H1 (cell line): ENCODE measurements around the gene NRDE2. TPM values are rescaled to one million over a fixed set of nuclear protein-coding genes. Genes with fewer than 3 reads are reported as not detected.
A peak's percentile ranks its signal among the peaks of the same experiment; 100 is the strongest.

Experiments used
- CTCF ChIA-PET: fragments of 300-600 bp; sonication (Branson Sonifier 250); formaldehyde crosslinking; loops from one replicate; lab custom pipeline; 2021; ENCODE audit not compliant: partially characterized antibody; lab: Charles Lee
- POLR2A ChIA-PET: fragments of 300-600 bp; sonication (Branson Sonifier 250); formaldehyde crosslinking; loops from one replicate; lab custom pipeline; 2021; ENCODE audit warnings: inconsistent platforms; ENCODE audit not compliant: partially characterized antibody; lab: Charles Lee
- DNase-seq, 2 experiments: peaks; one replicate each; pipeline versions ENCODE4 v3.0.0 to v3.0.0-alpha.2; 2010 to 2022; ENCODE audit warnings: low spot score in 2 of 2, low read depth in 1 of 2, mixed read lengths in 1 of 2
- FAIRE-seq: peaks from 2 replicates; lab custom pipeline; 2011; peaks lifted over from hg19 to GRCh38; lab: Jason Lieb, UNC
- H2AFZ ChIP-seq: 2 replicates; pipeline ENCODE4 v1.8.1; 2012; ENCODE audit warnings: low read length, inconsistent platforms
- H2AK5ac ChIP-seq: 2 replicates; pipeline ENCODE4 v1.6.1; 2013; ENCODE audit warnings: low read depth, low read length
- H2BK120ac ChIP-seq: replicated peaks from 2 replicates; pipeline ENCODE3; 2013; ENCODE audit warnings: low read depth, low read length, inconsistent platforms
- H2BK12ac ChIP-seq: 2 replicates; pipeline ENCODE4 v1.6.1; 2013; ENCODE audit warnings: low read depth, low read length
- H2BK15ac ChIP-seq: 2 replicates; pipeline ENCODE4 v1.6.1; 2013; ENCODE audit warnings: low read length
- H2BK20ac ChIP-seq: 2 replicates; pipeline ENCODE4 v1.6.1; 2013; ENCODE audit warnings: low read length
- H2BK5ac ChIP-seq: 2 replicates; pipeline ENCODE4 v1.6.1; 2013; ENCODE audit warnings: low read depth, low read length
- H3K14ac ChIP-seq: 2 replicates; pipeline ENCODE4 v1.6.1; 2013; ENCODE audit warnings: inconsistent platforms; ENCODE audit not compliant: insufficient read length
- H3K18ac ChIP-seq: 2 replicates; pipeline ENCODE4 v1.6.1; 2013; ENCODE audit warnings: low read length; ENCODE audit errors: extremely low read depth
- H3K23ac ChIP-seq: 2 replicates; pipeline ENCODE4 v1.6.1; 2013; ENCODE audit warnings: inconsistent platforms; ENCODE audit not compliant: insufficient read length
- H3K23me2 ChIP-seq: 2 replicates; pipeline ENCODE4 v1.6.1; 2013; ENCODE audit warnings: low read depth, low read length
- H3K27ac ChIP-seq: 2 replicates; pipeline ENCODE4 v1.6.1; 2011; ENCODE audit warnings: low read depth, low read length, inconsistent platforms
- H3K27me3 ChIP-seq, 4 experiments: replicated peaks in 1 of 4; 1 replicate in 1 of 4; 2 replicates in 3 of 4; pipeline versions ENCODE4 v1.6.1 to v1.8.1; 2011 to 2013; ENCODE audit warnings: low read length in 3 of 4, mild to moderate bottlenecking in 3 of 4, inconsistent platforms in 2 of 4, mixed read lengths in 2 of 4, moderate library complexity in 1 of 4; ENCODE audit not compliant: control insufficient read depth in 3 of 4, insufficient read depth in 3 of 4; ENCODE audit errors: extremely low read depth in 1 of 4
- H3K36me3 ChIP-seq, 4 experiments: 2 replicates each; pipeline versions ENCODE4 v1.6.1 to v1.8.1; 2011 to 2013; ENCODE audit warnings: mild to moderate bottlenecking in 4 of 4, low read length in 3 of 4, moderate library complexity in 2 of 4, control low read depth in 1 of 4, inconsistent platforms in 1 of 4; ENCODE audit not compliant: insufficient read depth in 4 of 4, control insufficient read depth in 2 of 4
- H3K4ac ChIP-seq: replicated peaks from 2 replicates; pipeline ENCODE3; 2013; ENCODE audit warnings: low read length, low read depth, mixed read lengths, inconsistent platforms; ENCODE audit not compliant: insufficient read length
- H3K4me1 ChIP-seq, 4 experiments: replicated peaks in 1 of 4; 1 replicate in 1 of 4; 2 replicates in 3 of 4; pipeline versions ENCODE4 v1.6.1 to v1.8.1; 2011 to 2013; ENCODE audit warnings: low read length in 3 of 4, inconsistent platforms in 2 of 4, mixed read lengths in 1 of 4; ENCODE audit not compliant: insufficient read depth in 4 of 4, control insufficient read depth in 3 of 4
- H3K4me2 ChIP-seq, 2 experiments: 2 replicates each; pipeline versions ENCODE4 v1.6.1 to v1.8.1; 2011 to 2013; ENCODE audit warnings: low read depth in 2 of 2, low read length in 2 of 2, control low read depth in 1 of 2, inconsistent platforms in 1 of 2, mild to moderate bottlenecking in 1 of 2; ENCODE audit not compliant: insufficient read depth in 1 of 2
- H3K4me3 ChIP-seq, 4 experiments: fragments of 200-600, 300-600 bp in 1 of 4; sonication (generic), shearing (Covaris generic), sonication (Bioruptor Twin) in 1 of 4; 2 replicates each; pipeline versions ENCODE4 v1.5.1 to v1.8.1; 2011 to 2016; ENCODE audit warnings: low read length in 4 of 4, low read depth in 3 of 4, control low read depth in 2 of 4, inconsistent platforms in 2 of 4, mild to moderate bottlenecking in 2 of 4, mixed read lengths in 1 of 4, moderate library complexity in 1 of 4; ENCODE audit not compliant: insufficient read depth in 2 of 4; ENCODE audit errors: extremely low read depth in 1 of 4
- H3K56ac ChIP-seq: replicated peaks from 2 replicates; pipeline ENCODE3; 2013; ENCODE audit warnings: low read depth, mild to moderate bottlenecking, mixed read lengths, low read length, inconsistent platforms; ENCODE audit not compliant: insufficient read length
- H3K79me1 ChIP-seq: 2 replicates; pipeline ENCODE4 v1.6.1; 2013; ENCODE audit warnings: low read depth, low read length, control low read depth
- H3K79me2 ChIP-seq, 2 experiments: 2 replicates each; pipeline versions ENCODE4 v1.6.1 to v1.8.1; 2012 to 2013; ENCODE audit warnings: low read length in 2 of 2, mild to moderate bottlenecking in 2 of 2, inconsistent platforms in 1 of 2; ENCODE audit not compliant: insufficient read depth in 2 of 2, control insufficient read depth in 1 of 2
- H3K9ac ChIP-seq, 4 experiments: replicated peaks in 1 of 4; 1 replicate in 1 of 4; 2 replicates in 3 of 4; pipeline versions ENCODE4 v1.6.1 to v1.8.1; 2011 to 2013; ENCODE audit warnings: low read depth in 3 of 4, low read length in 3 of 4, control low read depth in 2 of 4, mild to moderate bottlenecking in 2 of 4, moderate library complexity in 2 of 4, inconsistent platforms in 1 of 4; ENCODE audit errors: extremely low read depth in 1 of 4
- H3K9me3 ChIP-seq, 2 experiments: 2 replicates each; pipeline versions ENCODE4 v1.6.1 to v1.8.1; 2012 to 2013; ENCODE audit warnings: mild to moderate bottlenecking in 2 of 2, moderate library complexity in 2 of 2, control low read depth in 1 of 2, inconsistent platforms in 1 of 2, low read depth in 1 of 2, low read length in 1 of 2, mixed read lengths in 1 of 2; ENCODE audit not compliant: insufficient read depth in 2 of 2
- H4K20me1 ChIP-seq, 2 experiments: replicated peaks in 1 of 2; 2 replicates each; pipeline versions ENCODE3 to v1.8.1; 2011 to 2013; ENCODE audit warnings: inconsistent platforms in 2 of 2, low read length in 2 of 2, mild to moderate bottlenecking in 1 of 2; ENCODE audit not compliant: insufficient read depth in 2 of 2, control insufficient read depth in 1 of 2
- H4K5ac ChIP-seq: 2 replicates; pipeline ENCODE4 v1.6.1; 2013; ENCODE audit warnings: low read length, low read depth, mixed read lengths, inconsistent platforms; ENCODE audit not compliant: insufficient read length
- H4K8ac ChIP-seq: 2 replicates; pipeline ENCODE4 v1.8.0; 2013; ENCODE audit warnings: mild to moderate bottlenecking, moderate library complexity, low read length, inconsistent platforms; ENCODE audit not compliant: insufficient read depth; ENCODE audit errors: extremely low read depth
- H4K91ac ChIP-seq: replicated peaks from 2 replicates; pipeline ENCODE3; 2013; ENCODE audit warnings: low read length, mixed read lengths, inconsistent platforms; ENCODE audit not compliant: insufficient read length
- ASH2L ChIP-seq: fragments of 200-600, 300-600 bp; sonication (generic); IDR thresholded peaks from one replicate; pipeline ENCODE4 v1.7.1; 2017; ENCODE audit warnings: low read length
- ATF2 ChIP-seq: IDR thresholded peaks from 2 replicates; pipeline ENCODE4 v1.6.1; 2012; ENCODE audit warnings: low read length, inconsistent platforms
- BACH1 ChIP-seq: IDR thresholded peaks from 2 replicates; pipeline ENCODE4 v1.6.1; 2012; ENCODE audit warnings: low read length, improper control_type of control experiment
- CHD1 ChIP-seq: IDR thresholded peaks from 2 replicates; pipeline ENCODE4 v1.6.1; 2012; ENCODE audit warnings: low read depth, low read length, improper control_type of control experiment
- EZH2 ChIP-seq: fragments of 200-600 bp; sonication (generic); IDR thresholded peaks from 2 replicates; pipeline ENCODE4 v1.7.1; 2012; ENCODE audit warnings: low read depth, mild to moderate bottlenecking, moderate library complexity, low read length, inconsistent platforms; ENCODE audit not compliant: severe bottlenecking
- FOSL1 ChIP-seq: IDR thresholded peaks from 2 replicates; pipeline ENCODE4 v1.6.1; 2011; ENCODE audit warnings: mild to moderate bottlenecking, low read depth, low read length, moderate library complexity; ENCODE audit not compliant: insufficient read depth
- HDAC2 ChIP-seq, 2 experiments: fragments of 300-600 bp in 1 of 2; sonication (generic) in 1 of 2; IDR thresholded peaks; 2 replicates each; pipeline ENCODE4 v1.6.1; 2011 to 2012; ENCODE audit warnings: low read depth in 2 of 2, low read length in 2 of 2, mild to moderate bottlenecking in 2 of 2, moderate library complexity in 2 of 2, borderline replicate concordance in 1 of 2, inconsistent platforms in 1 of 2
- PHF8 ChIP-seq: fragments of 200-600 bp; sonication (generic); conservative IDR thresholded peaks from 2 replicates; pipeline ENCODE4 v1.7.1; 2012; ENCODE audit warnings: low read depth, mild to moderate bottlenecking, inconsistent platforms, low read length, moderate library complexity
- POLR2AphosphoS5 ChIP-seq: IDR thresholded peaks from 2 replicates; pipeline ENCODE4 v1.6.1; 2011; ENCODE audit warnings: low read depth, low read length
- TAF7 ChIP-seq: optimal IDR thresholded peaks from 2 replicates; pipeline ENCODE3; 2011; ENCODE audit warnings: low read depth, mild to moderate bottlenecking, inconsistent platforms, low read length, moderate library complexity, borderline replicate concordance
- TCF12 ChIP-seq: IDR thresholded peaks from 2 replicates; pipeline ENCODE4 v1.6.1; 2011; ENCODE audit warnings: low read depth, mild to moderate bottlenecking, low read length
- WGBS, 2 experiments: shearing (Covaris generic) in 1 of 2; methylation state at CpG; one replicate each; pipeline versions ENCODE4 v1.1.6 to v1.1.7; 2013 to 2015; ENCODE audit warnings: low lambda C conversion rate in 2 of 2, mixed read lengths in 2 of 2, inconsistent platforms in 1 of 2, low coverage in 1 of 2, missing lambda C conversion rate in 1 of 2; ENCODE audit not compliant: insufficient replicate concordance in 2 of 2, insufficient coverage in 1 of 2, insufficient read length in 1 of 2; ENCODE audit errors: extremely low coverage in 1 of 2, missing lambda C conversion rate in 1 of 2; 5-methylcytosine and 5-hydroxymethylcytosine counted together
- polyA plus RNA-seq, 7 experiments: library from polyadenylated mRNA; depleted of rRNA in 3 of 7; stranded (reverse) in 5 of 7; unstranded in 2 of 7; fragments of >200 nt in 5 of 7; fragments of 200-250 nt in 2 of 7; gene quantifications; 1 replicate in 5 of 7; 2 replicates in 1 of 7; 4 replicates in 1 of 7; pipeline versions ENCODE4 v1.2.1 to v1.2.3, GENCODE V29; 2011 to 2013; ENCODE audit warnings: missing spikeins in 2 of 7, mixed read lengths in 2 of 7
- total RNA-seq: library from RNA; stranded (reverse); fragmentation: NEBNext Ultra II Directional; extraction: Animal tissue kit (Norgen Biotek cat#: 25700); gene quantifications from 2 replicates; pipeline ENCODE4 v1.2.1, GENCODE V29; 2021

Gene NRDE2
- total and polyA plus RNA-seq, 2 of the 8 experiments (the other 6 are each of a cell fraction or from before 2014, with no cell fraction given) = 4.9 to 12.1 TPM

GRCh38 chr14:90255871-90256270 is 75.9 kb downstream of the NRDE2 start:
- Histone ChIP-seq H3K79me2 (peaks cover 6 to 37% of the 10 kb centered on the region in 2 experiments), H4K20me1 (peaks cover 4 to 6% of the 10 kb centered on the region in 2 experiments), H3K4ac (no peak overlapping the region), H2BK15ac (no peak overlapping the region), H3K79me1 (peaks cover 3% of the 10 kb centered on the region; the same call in 1 of the 2 replicates), H3K56ac (no peak overlapping the region), H3K27ac (no peak overlapping the region), H3K4me1 (peaks cover 0 to 3% (median 0%) of the 10 kb centered on the region in 4 experiments; a peak in 1 of 7 replicates), H4K8ac (no peak overlapping the region), H3K9me3 (no peaks in the 10 kb centered on the region), H2BK20ac (no peak overlapping the region), H3K18ac (no peak overlapping the region), H3K36me3 (peaks cover 6 to 13% (median 11%) of the 10 kb centered on the region in 4 experiments), H2BK12ac (no peak overlapping the region), H4K91ac (no peak overlapping the region), H4K5ac (no peak overlapping the region), H3K23me2 (peaks cover 3% of the 10 kb centered on the region; the same call in 1 of the 2 replicates), H3K4me2 (peak overlapping the region; percentile 69 to 87), H2AFZ (peak overlapping the region; percentile 99), H3K4me3 (peak overlapping the region; percentile 62 to 94 (median 78); a peak in 6 of 8 replicates), H3K9ac (no peak overlapping the region), H2AK5ac (no peak overlapping the region), H2BK5ac (no peak overlapping the region), H3K14ac (no peak overlapping the region), H2BK120ac (no peak overlapping the region), H3K27me3 (peaks cover 0 to 6% (median 3%) of the 10 kb centered on the region in 4 experiments; a peak in 4 of 7 replicates), H3K23ac (no peak overlapping the region)
- DNase-seq (no peak), FAIRE-seq (no peak)
- ChIA-PET CTCF (interaction anchor here (1.1 to 1.7 kb wide), 4 partner anchors 11 to 61 kb away, joined by 3 to 4 read pairs (median 3); no protein-coding TSS in a partner anchor), POLR2A (interaction anchor here (0.7 to 2.8 kb wide), 6 partner anchors 11 to 87 kb away, joined by 3 to 22 read pairs (median 4); no protein-coding TSS in a partner anchor)
- whole genome bisulfite sequencing, 2 experiments = 84% methylated on average over 1 of the region's 1 CpG; no CpG with 5 or more reads in 1 of the 2 experiments
- no peak for TF ChIP-seq TCF12
- no peak for TF ChIP-seq POLR2AphosphoS5
- TF ChIP-seq CHD1 = no peak
- no peak for TF ChIP-seq ASH2L
- no peak for TF ChIP-seq ATF2
- TF ChIP-seq TAF7 = no peak
- no peak for TF ChIP-seq BACH1
- no peak for TF ChIP-seq PHF8
- TF ChIP-seq HDAC2 (IDR thresholded peaks at IDR 0.05; ENCODE audit: borderline replicate concordance in 1 of 2, low read depth in 2 of 2, low read length in 2 of 2) = no peak
- no peak for TF ChIP-seq FOSL1
- TF ChIP-seq EZH2 = no peak
